SK-N-SH (cell line): ENCODE results near the gene HYAL2. TPM values are rescaled to one million over a fixed set of nuclear protein-coding genes. Genes with fewer than 3 reads are reported as not detected.
"Not testable (repeated sequence)": the region's sequence is repeated elsewhere in the genome, so short reads cannot be mapped to it uniquely, and the experiment has no call there.

Experiments
- CTCF ChIA-PET: fragments of 300-600, 350-600 bp; formaldehyde crosslinking; extraction: SDS; loops from one replicate; lab custom pipeline; 2021; lab: Yijun Ruan, JAX
- POLR2A ChIA-PET: fragments of 350-600 bp; sonication (Branson Sonifier 250); formaldehyde crosslinking; extraction: SDS; loops from one replicate; lab custom pipeline; 2020; ENCODE audit warnings: antibody characterized with exemption, inconsistent platforms; lab: Yijun Ruan, JAX
- DNase-seq: peaks from one replicate; pipeline ENCODE4 v3.0.0; 2012
- H2AFZ ChIP-seq: fragments of 200-600 bp; sonication (generic); 2 replicates; pipeline ENCODE4 v1.8.1; 2016; ENCODE audit warnings: antibody characterized with exemption, mild to moderate bottlenecking, low read depth
- H3F3A ChIP-seq: fragments of 200-600 bp; sonication (generic); replicated peaks from 2 replicates; pipeline ENCODE3; 2016; ENCODE audit warnings: antibody characterized with exemption, mild to moderate bottlenecking; ENCODE audit not compliant: insufficient read depth
- H3K27ac ChIP-seq, 2 experiments: fragments of 200-500 bp in 1 of 2; fragments of 200-600 bp in 1 of 2; sonication (Bioruptor generic) in 1 of 2; sonication (generic), shearing (Covaris generic) in 1 of 2; 2 replicates each; pipeline versions ENCODE4 v1.5.1 to v1.6.1; 2014 to 2016; ENCODE audit warnings: low read depth in 2 of 2, inconsistent platforms in 1 of 2, low read length in 1 of 2, mild to moderate bottlenecking in 1 of 2, mixed read lengths in 1 of 2
- H3K27me3 ChIP-seq: fragments of 200-600 bp; sonication (generic), shearing (Covaris generic); 2 replicates; pipeline ENCODE4 v1.6.1; 2016; ENCODE audit warnings: mixed run types; ENCODE audit not compliant: insufficient read depth
- H3K36me3 ChIP-seq, 2 experiments: fragments of 200-500 bp in 1 of 2; fragments of 200-600 bp in 1 of 2; sonication (Bioruptor generic) in 1 of 2; sonication (generic) in 1 of 2; replicated peaks in 1 of 2; 2 replicates each; pipeline versions ENCODE3 to v1.5.1; 2014 to 2016; ENCODE audit warnings: low read length in 1 of 2, mild to moderate bottlenecking in 1 of 2; ENCODE audit not compliant: insufficient read depth in 2 of 2, control insufficient read depth in 1 of 2
- H3K4me1 ChIP-seq, 2 experiments: fragments of 200-500 bp in 1 of 2; fragments of 200-600 bp in 1 of 2; sonication (Bioruptor generic) in 1 of 2; sonication (generic), shearing (Covaris generic) in 1 of 2; 2 replicates each; pipeline versions ENCODE4 v1.5.1 to v1.6.1; 2014 to 2016; ENCODE audit warnings: low read depth in 1 of 2, low read length in 1 of 2, mixed run types in 1 of 2; ENCODE audit not compliant: insufficient read depth in 2 of 2, control insufficient read depth in 1 of 2
- H3K4me2 ChIP-seq: fragments of 200-600 bp; sonication (generic), shearing (Covaris generic); 2 replicates; pipeline ENCODE4 v1.6.1; 2017; ENCODE audit warnings: mixed run types
- H3K4me3 ChIP-seq, 2 experiments: fragments of 200-500 bp in 1 of 2; fragments of 200-600 bp in 1 of 2; sonication (Bioruptor generic) in 1 of 2; sonication (generic), shearing (Covaris generic) in 1 of 2; 2 replicates each; pipeline versions ENCODE4 v1.5.1 to v1.8.1; 2014 to 2016; ENCODE audit warnings: low read depth in 2 of 2, inconsistent platforms in 1 of 2, low read length in 1 of 2, mild to moderate bottlenecking in 1 of 2, mixed read lengths in 1 of 2, moderate library complexity in 1 of 2
- H3K79me2 ChIP-seq: fragments of 200-600 bp; sonication (generic); 2 replicates; pipeline ENCODE4 v1.8.1; 2017; ENCODE audit warnings: mild to moderate bottlenecking; ENCODE audit not compliant: insufficient read depth
- H3K9ac ChIP-seq: fragments of 200-600 bp; sonication (generic); 2 replicates; pipeline ENCODE4 v1.6.1; 2017; ENCODE audit warnings: mixed run types
- H3K9me2 ChIP-seq: fragments of 200-600 bp; sonication (generic); 2 replicates; pipeline ENCODE4 v1.6.1; 2017; ENCODE audit warnings: mixed run types
- H3K9me3 ChIP-seq: fragments of 200-600 bp; sonication (generic); 2 replicates; pipeline ENCODE4 v1.6.1; 2017; ENCODE audit warnings: mixed run types, mild to moderate bottlenecking, moderate library complexity
- H4K20me1 ChIP-seq: fragments of 200-600 bp; sonication (generic); 2 replicates; pipeline ENCODE4 v1.6.1; 2017; ENCODE audit warnings: mild to moderate bottlenecking, mixed run types; ENCODE audit not compliant: insufficient read depth
- ELF1 ChIP-seq: IDR thresholded peaks from 2 replicates; pipeline ENCODE4 v1.4.0; 2012
- FOXM1 ChIP-seq: IDR thresholded peaks from 2 replicates; pipeline ENCODE4 v1.4.0; 2012; ENCODE audit warnings: low read depth, mild to moderate bottlenecking
- GABPA ChIP-seq: IDR thresholded peaks from 2 replicates; pipeline ENCODE4 v1.4.0; 2012; ENCODE audit warnings: low read depth, mild to moderate bottlenecking
- POLR2AphosphoS5 ChIP-seq: IDR thresholded peaks from 2 replicates; pipeline ENCODE4 v1.6.1; 2012; ENCODE audit warnings: low read depth, low read length
- RXRA ChIP-seq: IDR thresholded peaks from 2 replicates; pipeline ENCODE4 v1.4.0; 2012; ENCODE audit warnings: low read depth, mild to moderate bottlenecking, borderline replicate concordance
- TCF12 ChIP-seq: IDR thresholded peaks from 2 replicates; pipeline ENCODE4 v1.4.0; 2012
- WGBS: methylation state at CpG from one replicate; pipeline ENCODE4 v1.1.6; 2017; ENCODE audit warnings: low lambda C conversion rate; 5-methylcytosine and 5-hydroxymethylcytosine counted together
- polyA plus RNA-seq, 3 experiments: library from polyadenylated mRNA; depleted of rRNA; stranded (reverse); fragments of >200 nt; gene quantifications; 2 replicates each; pipeline ENCODE4 v1.2.3, GENCODE V29; 2012
- TF ChIP-seq, protein P1 (sequence below): IDR thresholded peaks from 2 replicates; pipeline ENCODE4 v1.4.0; 2012; ENCODE audit warnings: low read depth, borderline replicate concordance
- TF ChIP-seq, protein P2 (sequence below): fragments of 150-350 bp; IDR thresholded peaks from 2 replicates; pipeline ENCODE4 v1.6.1; 2017; ENCODE audit warnings: antibody characterized with exemption, low read length, low read depth, borderline replicate concordance

HYAL2 gene
- polyA plus RNA-seq, 1 of the 3 experiments (the other 2 are of a cell fraction) = 135 TPM

DNA sequence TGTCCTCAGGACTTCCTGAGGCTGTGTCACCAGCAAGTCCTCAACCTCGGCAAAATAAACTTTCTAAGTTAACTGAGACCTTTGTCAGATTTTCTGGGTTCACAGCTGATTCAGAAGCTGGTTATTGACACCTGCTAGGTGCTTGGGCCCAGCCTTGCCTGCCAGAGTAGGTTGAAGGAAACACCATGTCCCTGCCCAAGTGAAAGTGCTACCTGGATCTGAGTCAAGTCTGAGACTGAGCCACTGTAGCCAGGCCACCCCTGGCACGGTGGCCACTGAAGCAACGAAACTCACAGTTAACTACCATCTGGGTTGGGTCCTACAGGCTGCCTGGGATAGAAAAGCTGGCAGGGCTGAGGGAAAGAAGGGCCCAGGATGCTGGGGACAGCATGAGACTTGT, 8.2 kb downstream of the HYAL2 start:
- Histone ChIP-seq H3K27me3 (no peaks in the 10 kb centered on the region), H3K27ac (no peak overlapping the region), H3K4me3 (no peak overlapping the region), H3F3A (peaks cover 14% of the 10 kb centered on the region), H3K4me2 (no peak overlapping the region), H3K9me2 (no peaks in the 10 kb centered on the region), H4K20me1 (no peaks in the 10 kb centered on the region), H2AFZ (no peak overlapping the region), H3K9me3 (peaks cover 1% of the 10 kb centered on the region; the same call in 1 of the 2 replicates), H3K9ac (no peak overlapping the region), H3K79me2 (peaks cover 22% of the 10 kb centered on the region), H3K4me1 (peaks cover 0 to 16% of the 10 kb centered on the region in 2 experiments; a peak in 1 of 4 replicates), H3K36me3 (peaks cover 15 to 23% of the 10 kb centered on the region in 2 experiments)
- DNase-seq = no peak
- ChIA-PET CTCF (interaction anchor here (1.0 to 1.3 kb wide), 2 partner anchors 10 to 122 kb away, joined by 3 to 5 read pairs; no protein-coding TSS in a partner anchor), POLR2A (interaction anchor here (1.1 to 1.5 kb wide), 2 partner anchors 15 to 255 kb away, joined by 4 read pairs; partner anchors contain the start of genes HEMK1, HYAL3 and NAA80)
- 100% methylated on average over 1 of the region's 3 CpGs for WGBS
- TF ChIP-seq, protein P1, sequence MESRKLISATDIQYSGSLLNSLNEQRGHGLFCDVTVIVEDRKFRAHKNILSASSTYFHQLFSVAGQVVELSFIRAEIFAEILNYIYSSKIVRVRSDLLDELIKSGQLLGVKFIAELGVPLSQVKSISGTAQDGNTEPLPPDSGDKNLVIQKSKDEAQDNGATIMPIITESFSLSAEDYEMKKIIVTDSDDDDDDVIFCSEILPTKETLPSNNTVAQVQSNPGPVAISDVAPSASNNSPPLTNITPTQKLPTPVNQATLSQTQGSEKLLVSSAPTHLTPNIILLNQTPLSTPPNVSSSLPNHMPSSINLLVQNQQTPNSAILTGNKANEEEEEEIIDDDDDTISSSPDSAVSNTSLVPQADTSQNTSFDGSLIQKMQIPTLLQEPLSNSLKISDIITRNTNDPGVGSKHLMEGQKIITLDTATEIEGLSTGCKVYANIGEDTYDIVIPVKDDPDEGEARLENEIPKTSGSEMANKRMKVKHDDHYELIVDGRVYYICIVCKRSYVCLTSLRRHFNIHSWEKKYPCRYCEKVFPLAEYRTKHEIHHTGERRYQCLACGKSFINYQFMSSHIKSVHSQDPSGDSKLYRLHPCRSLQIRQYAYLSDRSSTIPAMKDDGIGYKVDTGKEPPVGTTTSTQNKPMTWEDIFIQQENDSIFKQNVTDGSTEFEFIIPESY = no peak

DNA sequence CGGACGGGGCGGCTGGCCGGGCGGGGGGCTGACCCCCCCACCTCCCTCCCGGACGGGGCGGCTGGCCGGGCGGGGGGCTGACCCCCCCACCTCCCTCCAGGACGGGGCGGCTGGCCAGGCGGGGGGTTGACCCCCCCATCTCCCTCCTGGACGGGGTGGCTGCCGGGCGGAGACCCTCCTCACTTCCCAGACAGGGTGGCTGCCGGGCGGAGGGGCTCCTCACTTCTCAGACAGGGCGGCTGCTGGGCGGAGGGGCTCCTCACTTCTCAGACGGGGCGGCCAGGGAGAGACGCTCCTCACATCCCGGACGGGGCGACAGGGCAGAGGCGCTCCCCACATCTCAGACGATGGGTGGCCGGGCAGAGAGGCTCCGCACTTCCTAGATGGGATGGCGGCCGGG, 10.5 kb downstream of the HYAL2 start:
- H3K9me3 ChIP-seq, H3K27ac ChIP-seq, H2AFZ ChIP-seq, H3K9me2 ChIP-seq, H3K27me3 ChIP-seq, H3K4me1 ChIP-seq, H4K20me1 ChIP-seq, H3K4me3 ChIP-seq, DNase-seq, H3K4me2 ChIP-seq, CTCF ChIA-PET, POLR2A ChIA-PET, H3K9ac ChIP-seq, H3K79me2 ChIP-seq: not testable (repeated sequence)
- Histone ChIP-seq H3F3A (peaks cover 17% of the 10 kb centered on the region), H3K36me3 (peaks cover under 1 to 16% of the 10 kb centered on the region in 2 experiments)
- 100% methylated on average over 2 of the region's 32 CpGs for WGBS

DNA sequence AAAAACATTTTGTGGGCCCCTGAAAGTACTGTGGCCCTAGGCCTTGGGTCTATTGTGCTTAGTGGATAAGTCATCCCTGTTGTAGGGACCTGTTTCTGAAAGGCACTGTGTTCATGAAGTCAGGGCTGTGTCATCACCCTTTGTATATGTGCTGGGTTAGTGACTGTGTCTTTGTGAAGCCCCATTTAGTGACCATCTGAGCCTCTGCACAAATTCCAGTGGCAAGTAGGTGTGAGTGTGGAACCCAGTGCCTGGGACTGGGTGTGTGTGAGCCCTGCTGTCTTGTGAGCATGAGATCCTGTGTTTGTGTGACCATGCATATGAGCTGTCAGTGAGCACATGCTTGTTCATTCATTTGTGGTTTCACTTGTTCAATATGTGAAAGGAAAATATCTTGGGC, 17.9 kb downstream of the HYAL2 start:
- Histone ChIP-seq H3K9me2 (no peaks in the 10 kb centered on the region), H4K20me1 (no peaks in the 10 kb centered on the region), H3K4me2 (no peak overlapping the region), H3K27ac (no peak overlapping the region), H3K27me3 (no peaks in the 10 kb centered on the region), H3K9me3 (peaks cover 15% of the 10 kb centered on the region; the same call in 1 of the 2 replicates), H3K4me3 (no peak overlapping the region), H3K9ac (no peak overlapping the region), H3K4me1 (peaks cover 4 to 29% of the 10 kb centered on the region in 2 experiments; a peak in 2 of 4 replicates), H3K79me2 (no peaks in the 10 kb centered on the region), H3F3A (peaks cover 4% of the 10 kb centered on the region), H3K36me3 (peaks cover 0 to 10% of the 10 kb centered on the region in 2 experiments), H2AFZ (no peak overlapping the region)
- no peak for DNase-seq
- ChIA-PET POLR2A (no interaction called here), CTCF (interaction anchor here (0.7 to 7.7 kb wide), 4 partner anchors 15 to 110 kb away, joined by 3 to 45 read pairs (median 4); no protein-coding TSS in a partner anchor)
- TF ChIP-seq GABPA (no peak), FOXM1 (no peak), TCF12 (no peak), POLR2AphosphoS5 (no peak), RXRA (no peak), ELF1 (no peak)
- TF ChIP-seq, protein P2, sequence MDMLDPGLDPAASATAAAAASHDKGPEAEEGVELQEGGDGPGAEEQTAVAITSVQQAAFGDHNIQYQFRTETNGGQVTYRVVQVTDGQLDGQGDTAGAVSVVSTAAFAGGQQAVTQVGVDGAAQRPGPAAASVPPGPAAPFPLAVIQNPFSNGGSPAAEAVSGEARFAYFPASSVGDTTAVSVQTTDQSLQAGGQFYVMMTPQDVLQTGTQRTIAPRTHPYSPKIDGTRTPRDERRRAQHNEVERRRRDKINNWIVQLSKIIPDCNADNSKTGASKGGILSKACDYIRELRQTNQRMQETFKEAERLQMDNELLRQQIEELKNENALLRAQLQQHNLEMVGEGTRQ = no peak
- TF ChIP-seq, protein P1 = no peak
